Measurements from ENCODE around the gene KIF26A.

- TF ChIP-seq GATA2 (IDR thresholded peaks at IDR 0.05; ENCODE audit: low read depth, low read length) (no peak), GATA3 (IDR thresholded peaks at IDR 0.05; ENCODE audit: low read depth, low read length) (no peak)
These were observed 39.9 kb upstream of the KIF26A start for GRCh38 chr14:104098272-104099095.

Data from SH-SY5Y (cell line).